Left cardiac atrium (tissue), 4 donors: ENCODE results near the gene PIP5K1C. TPM values are rescaled to one million over a fixed set of nuclear protein-coding genes. Genes with fewer than 3 reads are reported as not detected.
A peak's percentile ranks its signal among the peaks of the same experiment; 100 is the strongest.

Experiments
- ATAC-seq, 2 donors: fragments of 200-7000 bp; cut with Tn5 transposase; one replicate each; pipeline ENCODE4 v1.9.1; 2020; ENCODE audit warnings: mild to moderate bottlenecking in 2 of 2, moderate library complexity in 2 of 2
- DNase-seq: peaks from one replicate; pipeline ENCODE4 v3.0.0-alpha.2; 2020
- intact Hi-C, 2 donors: fragments of 100-400 bp; cut with DNase I; formaldehyde crosslinking; loops; one replicate each; pipeline versions ENCODE4 v1.14.1 to v1.15.1; 2022 to 2023
- total RNA-seq, 2 donors: library from RNA; stranded (reverse); fragmentation: NEBNext Ultra II Directional; extraction: Animal tissue kit (Norgen Biotek cat#: 25700); gene quantifications; one replicate each; pipeline ENCODE4 v1.2.1, GENCODE V29; 2021
- donor health status: DM: no; HTN: yes; CAD: no.
- donor health status: DM: no; HTN: yes; CAD: no; lungs with severe emphysema.
- donor health status: DM: yes; HTN: yes; CAD: no.
- donor health status: Dilated cardiomyopathy.

PIP5K1C gene
- total RNA-seq, 2 donors from 2014 or later: 36.6 to 44.3 TPM

GRCh38 chr19:3620145-3620816, 80.0 kb downstream of the PIP5K1C start:
- DNase-seq: no peak
- ATAC-seq: no peak
- intact Hi-C loops: no loop called here

GRCh38 chr19:3619631-3620012, 80.6 kb downstream of the PIP5K1C start:
- intact Hi-C loops: loop anchor here in 1 of 2 donors (2.0 to 5.0 kb wide), 4 partner anchors 33 to 75 kb away; partner anchors contain the start of gene MFSD12
- DNase-seq (no peak), ATAC-seq (no peak)

- intact Hi-C loops: loop anchor here in 1 of 2 donors (2.0 to 5.0 kb wide), 4 partner anchors 32 to 74 kb away; partner anchors contain the start of gene MFSD12
- DNase-seq (no peak), ATAC-seq (peak in 1 of 2 donors; percentile 2)
These were observed 81.2 kb downstream of the PIP5K1C start for GRCh38 chr19:3618811-3619630.

GRCh38 chr19:3618144-3618810, 82.0 kb downstream of the PIP5K1C start:
- intact Hi-C loops: loop anchor here in 1 of 2 donors (2.0 to 5.0 kb wide), 4 partner anchors 31 to 73 kb away; partner anchors contain the start of gene MFSD12
- ATAC-seq (peak; percentile 79 to 84), DNase-seq (peak; percentile 81)

- intact Hi-C loops: loop anchor here in 1 of 2 donors (5.0 kb wide), 2 partner anchors 40 to 60 kb away; partner anchors contain the start of gene MFSD12
- ATAC-seq (peak in 1 of 2 donors; percentile 5), DNase-seq (no peak)
These were observed 82.8 kb downstream of the PIP5K1C start for GRCh38 chr19:3617463-3617862.

GRCh38 chr19:3615524-3616135, 84.6 kb downstream of the PIP5K1C start:
- intact Hi-C loops: loop anchor here in 1 of 2 donors (5.0 kb wide), 2 partner anchors 38 to 58 kb away; partner anchors contain the start of gene MFSD12
- DNase-seq (no peak), ATAC-seq (no peak)

- intact Hi-C loops: loop anchor here in 1 of 2 donors (5.0 kb wide), 2 partner anchors 38 to 58 kb away; partner anchors contain the start of gene MFSD12
- ATAC-seq (no peak), DNase-seq (no peak)
These were observed 85.3 kb downstream of the PIP5K1C start for GRCh38 chr19:3614858-3615505.

GRCh38 chr19:3613818-3614661, 86.2 kb downstream of the PIP5K1C start:
- DNase-seq (no peak), ATAC-seq (no peak)
- intact Hi-C loops: no loop called here

GRCh38 chr19:3612901-3613741, 87.1 kb downstream of the PIP5K1C start:
- DNase-seq (no peak), ATAC-seq (no peak)

GRCh38 chr19:3612330-3612729, 87.9 kb downstream of the PIP5K1C start:
- intact Hi-C loops: no loop called here
- no peak for DNase-seq
- no peak for ATAC-seq

More at GRCh38 chr19:3612901-3613741, 87.1 kb downstream of the PIP5K1C start:
- intact Hi-C loops: no loop called here

- ATAC-seq (no peak), DNase-seq (no peak)
- intact Hi-C loops: no loop called here
These were observed 88.4 kb downstream of the PIP5K1C start for GRCh38 chr19:3611841-3612240.

GRCh38 chr19:3610745-3611717, 89.2 kb downstream of the PIP5K1C start:
- intact Hi-C loops: no loop called here
- DNase-seq (no peak), ATAC-seq (no peak)

GRCh38 chr19:3609779-3610719, 90.2 kb downstream of the PIP5K1C start:
- DNase-seq: no peak
- intact Hi-C loops: no loop called here
- no peak for ATAC-seq

- intact Hi-C loops: no loop called here
- ATAC-seq: peak; percentile 1 to 10
- DNase-seq: peak; percentile 58
These were observed 91.4 kb downstream of the PIP5K1C start for GRCh38 chr19:3608750-3609322.
